Lower leg skin (tissue), 3 donors: ENCODE results near the gene HPS4.

Source experiments
- POLR2A ChIP-seq, 2 donors: fragments of 450-650 bp; IDR thresholded peaks; one replicate each; pipeline ENCODE4 v1.6.1; 2016 to 2017; ENCODE audit warnings: antibody characterized with exemption in 2 of 2, mild to moderate bottlenecking in 1 of 2, moderate library complexity in 1 of 2
- TF ChIP-seq, protein P1 (sequence below), 3 donors: fragments of 450-650 bp; IDR thresholded peaks; one replicate each; pipeline ENCODE4 v1.5.1; 2016; ENCODE audit warnings: antibody characterized with exemption in 3 of 3, mild to moderate bottlenecking in 3 of 3, moderate library complexity in 2 of 3

DNA sequence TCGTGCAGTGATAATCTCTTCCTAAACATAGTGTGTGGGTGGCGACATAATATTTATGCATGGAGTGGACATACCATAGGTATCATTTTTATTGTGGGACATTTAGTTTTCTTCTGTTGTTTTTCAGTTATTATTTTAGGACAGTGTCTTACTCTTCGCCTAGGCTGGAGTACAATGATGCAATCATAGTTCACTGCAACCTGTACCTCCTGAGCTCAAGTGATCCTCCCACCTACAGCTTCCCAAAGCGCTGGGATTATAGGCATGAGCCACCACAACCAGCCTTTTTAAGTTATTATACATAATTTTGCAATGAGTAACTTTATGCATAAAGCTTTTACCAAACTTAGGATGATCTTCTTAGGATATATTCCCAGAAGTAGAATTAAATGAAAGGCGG lies 2.8 kb upstream of the HPS4 start:
- TF ChIP-seq, protein P1, sequence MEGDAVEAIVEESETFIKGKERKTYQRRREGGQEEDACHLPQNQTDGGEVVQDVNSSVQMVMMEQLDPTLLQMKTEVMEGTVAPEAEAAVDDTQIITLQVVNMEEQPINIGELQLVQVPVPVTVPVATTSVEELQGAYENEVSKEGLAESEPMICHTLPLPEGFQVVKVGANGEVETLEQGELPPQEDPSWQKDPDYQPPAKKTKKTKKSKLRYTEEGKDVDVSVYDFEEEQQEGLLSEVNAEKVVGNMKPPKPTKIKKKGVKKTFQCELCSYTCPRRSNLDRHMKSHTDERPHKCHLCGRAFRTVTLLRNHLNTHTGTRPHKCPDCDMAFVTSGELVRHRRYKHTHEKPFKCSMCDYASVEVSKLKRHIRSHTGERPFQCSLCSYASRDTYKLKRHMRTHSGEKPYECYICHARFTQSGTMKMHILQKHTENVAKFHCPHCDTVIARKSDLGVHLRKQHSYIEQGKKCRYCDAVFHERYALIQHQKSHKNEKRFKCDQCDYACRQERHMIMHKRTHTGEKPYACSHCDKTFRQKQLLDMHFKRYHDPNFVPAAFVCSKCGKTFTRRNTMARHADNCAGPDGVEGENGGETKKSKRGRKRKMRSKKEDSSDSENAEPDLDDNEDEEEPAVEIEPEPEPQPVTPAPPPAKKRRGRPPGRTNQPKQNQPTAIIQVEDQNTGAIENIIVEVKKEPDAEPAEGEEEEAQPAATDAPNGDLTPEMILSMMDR (IDR thresholded peaks at IDR 0.05): no peak
- no peak for TF ChIP-seq POLR2A (IDR thresholded peaks at IDR 0.05)
